ENCODE results near the gene CD200. TPM values are rescaled to one million over a fixed set of nuclear protein-coding genes. Genes with fewer than 3 reads are reported as not detected.
"Not testable (repeated sequence)": the region's sequence is repeated elsewhere in the genome, so short reads cannot be mapped to it uniquely, and the experiment has no call there.

CD200 gene
- total RNA-seq, 1 experiment from 2014 or later, result not detected

- H3K27me3 ChIP-seq (ENCODE audit: control insufficient read depth, insufficient read depth, low read length), result no peaks in the 10 kb centered on the region
- ChIA-PET POLR2A (no interaction called here), CTCF (no interaction called here)
- H3K36me3 ChIP-seq (ENCODE audit: control insufficient read depth, insufficient read depth, low read length), result no peaks in the 10 kb centered on the region
- TF ChIP-seq TCF7L2 (IDR thresholded peaks at IDR 0.05; ENCODE audit: low read depth, low read length) (no peak), SIN3A (IDR thresholded peaks at IDR 0.05; ENCODE audit: borderline replicate concordance, insufficient read depth, low read depth, low read length) (no peak), REST (IDR thresholded peaks at IDR 0.05; ENCODE audit: insufficient read depth in 1 of 2, low read depth in 2 of 2, low read length in 1 of 2) (no peak), CTCF (IDR thresholded peaks at IDR 0.05) (no peak), POLR2AphosphoS5 (IDR thresholded peaks at IDR 0.05; ENCODE audit: low read depth, low read length) (no peak)
- no peaks in the 10 kb centered on the region for H3K4me1 ChIP-seq (ENCODE audit: control insufficient read depth, insufficient read depth, low read length)
- no peaks in the 10 kb centered on the region for H3K9me3 ChIP-seq (ENCODE audit: control insufficient read depth, insufficient read depth, low read depth, low read length)
- in situ Hi-C loops (cut with HindIII; ENCODE audit: low pct_unique_long_range_greater_than_20kb, low sequenced_read_pairs) (no loop called here), intact Hi-C loops (cut with micrococcal nuclease; ENCODE audit: unreplicated experiment) (no loop called here)
- no peak overlapping the region for H3K27ac ChIP-seq (ENCODE audit: low read length)
- no peak for DNase-seq (ENCODE audit: low read depth, low spot score)
- no peak for ATAC-seq
- BruUV-seq (replicated peaks), result no TSS peak
- no peak overlapping the region for H3K4me3 ChIP-seq (ENCODE audit: low read depth in 2 of 2, low read length in 2 of 2)
Observed at GRCh38 chr3:112401617-112402016, 68.7 kb downstream of the CD200 start.

- H3K27ac ChIP-seq (ENCODE audit: low read length), result no peak overlapping the region
- no peaks in the 10 kb centered on the region for H3K4me1 ChIP-seq (ENCODE audit: control insufficient read depth, insufficient read depth, low read length)
- H3K4me3 ChIP-seq (ENCODE audit: low read depth in 2 of 2, low read length in 2 of 2), result no peak overlapping the region
- no peak for TF ChIP-seq POLR2AphosphoS5 (IDR thresholded peaks at IDR 0.05; ENCODE audit: low read depth, low read length)
- no peak for TF ChIP-seq REST (IDR thresholded peaks at IDR 0.05; ENCODE audit: insufficient read depth in 1 of 2, low read depth in 2 of 2, low read length in 1 of 2)
- TF ChIP-seq CTCF (IDR thresholded peaks at IDR 0.05), result no peak
- no peak for TF ChIP-seq TCF7L2 (IDR thresholded peaks at IDR 0.05; ENCODE audit: low read depth, low read length)
- TF ChIP-seq SIN3A (IDR thresholded peaks at IDR 0.05; ENCODE audit: borderline replicate concordance, insufficient read depth, low read depth, low read length), result no peak
- DNase-seq (ENCODE audit: low read depth, low spot score) (no peak), ATAC-seq (no peak)
- no peaks in the 10 kb centered on the region for H3K36me3 ChIP-seq (ENCODE audit: control insufficient read depth, insufficient read depth, low read length)
- H3K9me3 ChIP-seq (ENCODE audit: control insufficient read depth, insufficient read depth, low read depth, low read length), result no peaks in the 10 kb centered on the region
- in situ Hi-C loops (cut with HindIII; ENCODE audit: low pct_unique_long_range_greater_than_20kb, low sequenced_read_pairs), result no loop called here
- BruUV-seq (replicated peaks), result no TSS peak
- ChIA-PET POLR2A (no interaction called here), CTCF (no interaction called here)
- intact Hi-C loops (cut with micrococcal nuclease; ENCODE audit: unreplicated experiment), result no loop called here
- no peaks in the 10 kb centered on the region for H3K27me3 ChIP-seq (ENCODE audit: control insufficient read depth, insufficient read depth, low read length)
Observed at GRCh38 chr3:112403103-112403502, 70.1 kb downstream of the CD200 start.

- H3K4me3 ChIP-seq (ENCODE audit: low read depth in 2 of 2, low read length in 2 of 2); intact Hi-C loops (cut with micrococcal nuclease; ENCODE audit: unreplicated experiment); BruUV-seq (replicated peaks); H3K36me3 ChIP-seq (ENCODE audit: control insufficient read depth, insufficient read depth, low read length); CTCF ChIA-PET; DNase-seq (ENCODE audit: low read depth, low spot score); ATAC-seq; H3K9me3 ChIP-seq (ENCODE audit: control insufficient read depth, insufficient read depth, low read depth, low read length); POLR2A ChIA-PET; H3K4me1 ChIP-seq (ENCODE audit: control insufficient read depth, insufficient read depth, low read length); H3K27ac ChIP-seq (ENCODE audit: low read length); H3K27me3 ChIP-seq (ENCODE audit: control insufficient read depth, insufficient read depth, low read length); in situ Hi-C loops (cut with HindIII; ENCODE audit: low pct_unique_long_range_greater_than_20kb, low sequenced_read_pairs): not testable (repeated sequence)
Observed at GRCh38 chr3:112404924-112405549, 72.1 kb downstream of the CD200 start.
